ENCODE data around the gene TAF6. TPM values are rescaled to one million over a fixed set of nuclear protein-coding genes. Genes with fewer than 3 reads are reported as not detected.

Gene TAF6
- polyA plus RNA-seq, 2 of the 4 experiments (the other 2 are of a cell fraction) = 36.2 to 57.0 TPM

- ATAC-seq = peak; percentile 79 to 83
- WGBS (ENCODE audit: missing lambda C conversion rate) = 28% methylated on average over 18 of the region's 19 CpGs
- H3K4me1 ChIP-seq = peaks cover 21% of the 10 kb centered on the region
- ChIA-PET CTCF (interaction anchor here (5.6 kb wide), 1 partner anchor 11 kb away, joined by 46 read pairs; no protein-coding TSS in a partner anchor), POLR2A (interaction anchor here (1.2 kb wide), 1 partner anchor 18 kb away, joined by 10 read pairs; the partner anchor contains the start of genes AP4M1 and MCM7)
- FAIRE-seq = no peak
- peak; percentile 68 to 83 for DNase-seq (ENCODE audit: low read depth in 1 of 2, low spot score in 1 of 2)
- TF ChIP-seq JUN (IDR thresholded peaks at IDR 0.05) (no peak), HOXB5 (CRISPR knock-in tag; IDR thresholded peaks at IDR 0.05) (no peak)
- H3K9me3 ChIP-seq = no peaks in the 10 kb centered on the region
- H3K4me3 ChIP-seq = peak overlapping the region; percentile 81
- H3K27ac ChIP-seq = peak overlapping the region; percentile 86 to 90
- H3K4me2 ChIP-seq = peak overlapping the region; percentile 92
Observed at GRCh38 chr7:100119970-100120732, 993 bp upstream of the TAF6 start.

- no peak for TF ChIP-seq HOXB13 (CRISPR knock-in tag; IDR thresholded peaks at IDR 0.05; ENCODE audit: low read depth)
- no peak for TF ChIP-seq MAX (IDR thresholded peaks at IDR 0.05)
- TF ChIP-seq TP53 (CRISPR knock-in tag; IDR thresholded peaks at IDR 0.05) = no peak
- TF ChIP-seq NR3C1 (IDR thresholded peaks at IDR 0.05) = no peak
- TF ChIP-seq PHF8 (IDR thresholded peaks at IDR 0.05; ENCODE audit: borderline replicate concordance, low read depth) = no peak
- TF ChIP-seq CHD2 (IDR thresholded peaks at IDR 0.05; ENCODE audit: low read length, partially characterized antibody) = no peak
- no peak for TF ChIP-seq USF2 (IDR thresholded peaks at IDR 0.05)
- no peak for TF ChIP-seq CTCF (IDR thresholded peaks at IDR 0.05)
- no peak for TF ChIP-seq RFX5 (IDR thresholded peaks at IDR 0.05)
- TF ChIP-seq RAD21 (conservative IDR thresholded peaks at IDR 0.05 in 1 of 2, IDR thresholded peaks at IDR 0.05 in 1 of 2) = no peak
- TF ChIP-seq ZFP36 (IDR thresholded peaks at IDR 0.05; ENCODE audit: borderline replicate concordance, partially characterized antibody) = no peak
- DNase-seq (ENCODE audit: low read depth in 1 of 2, low spot score in 1 of 2) (peak; percentile 17 to 49), ATAC-seq (peak in 1 of 2 experiments; percentile 3; a peak in 3 of 6 replicates), FAIRE-seq (no peak)
- ChIA-PET CTCF (no interaction called here), POLR2A (interaction anchor here (0.7 kb wide), 1 partner anchor 199 kb away, joined by 3 read pairs; the partner anchor contains the start of gene TRIM4)
- peak overlapping the region; percentile 81 for H3K4me3 ChIP-seq
- H3K4me2 ChIP-seq = peak overlapping the region; percentile 92
- H3K27ac ChIP-seq = peak overlapping the region; percentile 86 to 90
- H3K4me1 ChIP-seq = peaks cover 13% of the 10 kb centered on the region
- H3K9me3 ChIP-seq = no peaks in the 10 kb centered on the region
- WGBS (ENCODE audit: missing lambda C conversion rate) = 16% methylated on average over 18 of the region's 18 CpGs
Observed at GRCh38 chr7:100118388-100119071, 628 bp downstream of the TAF6 start.

- H3K4me1 ChIP-seq = peaks cover 6% of the 10 kb centered on the region; the same call in 2 of the 3 replicates
- no peak overlapping the region for H3K4me3 ChIP-seq
- H3K9me3 ChIP-seq = no peaks in the 10 kb centered on the region
- DNase-seq (ENCODE audit: low read depth in 1 of 2, low spot score in 1 of 2) = no peak
- ChIA-PET CTCF (interaction anchor here (0.8 to 2.1 kb wide), 4 partner anchors 10 to 123 kb away, joined by 3 to 9 read pairs (median 4); no protein-coding TSS in a partner anchor), POLR2A (interaction anchor here (0.5 to 1.5 kb wide), 2 partner anchors 14 to 39 kb away, joined by 3 to 5 read pairs; partner anchors contain the start of genes AP4M1 and MCM7)
- no peak for TF ChIP-seq PBX3 (IDR thresholded peaks at IDR 0.05)
- TF ChIP-seq HES2 (IDR thresholded peaks at IDR 0.05) = no peak
- TF ChIP-seq MAZ (IDR thresholded peaks at IDR 0.05; ENCODE audit: borderline replicate concordance, low read depth, low read length) = no peak
- no peak for TF ChIP-seq HOXA7 (CRISPR knock-in tag; IDR thresholded peaks at IDR 0.05)
- TF ChIP-seq HOXB5 (CRISPR knock-in tag; IDR thresholded peaks at IDR 0.05) = no peak
- TF ChIP-seq ZC3H11A (IDR thresholded peaks at IDR 0.05) = no peak
- no peak for TF ChIP-seq KDM5A (IDR thresholded peaks at IDR 0.05)
- no peak for TF ChIP-seq TP53 (CRISPR knock-in tag; IDR thresholded peaks at IDR 0.05)
- no peak for TF ChIP-seq ZNF302 (CRISPR knock-in tag; IDR thresholded peaks at IDR 0.05)
- no peak for TF ChIP-seq CBX8 (IDR thresholded peaks at IDR 0.05)
- no peak for TF ChIP-seq PHF8 (IDR thresholded peaks at IDR 0.05; ENCODE audit: borderline replicate concordance, low read depth)
- no peak for FAIRE-seq
- no peak for ATAC-seq
- no peak overlapping the region for H3K4me2 ChIP-seq
- 91% methylated on average over 7 of the region's 7 CpGs for WGBS (ENCODE audit: missing lambda C conversion rate)
- no peak overlapping the region for H3K27ac ChIP-seq
Observed at GRCh38 chr7:100115026-100115425, 4.1 kb downstream of the TAF6 start.
